ENCODE data around the gene GRIA4. TPM values are rescaled to one million over a fixed set of nuclear protein-coding genes. Genes with fewer than 3 reads are reported as not detected.

The GRIA4 gene
- total RNA-seq, 4 donors from 2014 or later = 0.08 to 1.0 (median 0.76) TPM

DNA sequence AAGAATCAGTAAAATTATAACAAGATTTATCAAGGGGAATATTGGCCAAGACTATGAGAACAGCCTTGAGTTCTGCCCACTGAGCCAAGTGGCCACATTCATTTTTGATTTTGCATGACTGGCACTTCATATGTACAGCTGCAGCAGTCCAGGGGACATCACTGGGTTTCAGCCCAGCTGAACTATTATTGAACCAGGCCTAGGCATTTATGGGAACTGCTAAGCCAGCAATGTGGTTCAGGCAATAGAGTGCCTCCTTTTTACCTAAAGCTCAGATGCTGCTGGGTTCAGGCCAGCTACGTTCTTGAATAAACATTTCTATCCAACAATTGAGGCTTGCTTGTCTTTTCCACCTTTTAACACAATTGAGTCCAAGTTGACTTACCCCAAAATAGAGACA is 215.3 kb downstream of the GRIA4 start:
- DNase-seq (ENCODE audit: low spot score in 2 of 2) = no peak
- TF ChIP-seq POLR2A (IDR thresholded peaks at IDR 0.05) = no peak
- TF ChIP-seq, protein P1, sequence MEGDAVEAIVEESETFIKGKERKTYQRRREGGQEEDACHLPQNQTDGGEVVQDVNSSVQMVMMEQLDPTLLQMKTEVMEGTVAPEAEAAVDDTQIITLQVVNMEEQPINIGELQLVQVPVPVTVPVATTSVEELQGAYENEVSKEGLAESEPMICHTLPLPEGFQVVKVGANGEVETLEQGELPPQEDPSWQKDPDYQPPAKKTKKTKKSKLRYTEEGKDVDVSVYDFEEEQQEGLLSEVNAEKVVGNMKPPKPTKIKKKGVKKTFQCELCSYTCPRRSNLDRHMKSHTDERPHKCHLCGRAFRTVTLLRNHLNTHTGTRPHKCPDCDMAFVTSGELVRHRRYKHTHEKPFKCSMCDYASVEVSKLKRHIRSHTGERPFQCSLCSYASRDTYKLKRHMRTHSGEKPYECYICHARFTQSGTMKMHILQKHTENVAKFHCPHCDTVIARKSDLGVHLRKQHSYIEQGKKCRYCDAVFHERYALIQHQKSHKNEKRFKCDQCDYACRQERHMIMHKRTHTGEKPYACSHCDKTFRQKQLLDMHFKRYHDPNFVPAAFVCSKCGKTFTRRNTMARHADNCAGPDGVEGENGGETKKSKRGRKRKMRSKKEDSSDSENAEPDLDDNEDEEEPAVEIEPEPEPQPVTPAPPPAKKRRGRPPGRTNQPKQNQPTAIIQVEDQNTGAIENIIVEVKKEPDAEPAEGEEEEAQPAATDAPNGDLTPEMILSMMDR (IDR thresholded peaks at IDR 0.05) = no peak
- no peak overlapping the region for H3K4me3 ChIP-seq (ENCODE audit: low read depth, poor library complexity, severe bottlenecking)
- intact Hi-C loops (cut with DNase I; ENCODE audit: low total_unique reads) = no loop called here
- 74 to 83% methylated on average over 1 of the region's 1 CpG for WGBS, 2 donors

DNA sequence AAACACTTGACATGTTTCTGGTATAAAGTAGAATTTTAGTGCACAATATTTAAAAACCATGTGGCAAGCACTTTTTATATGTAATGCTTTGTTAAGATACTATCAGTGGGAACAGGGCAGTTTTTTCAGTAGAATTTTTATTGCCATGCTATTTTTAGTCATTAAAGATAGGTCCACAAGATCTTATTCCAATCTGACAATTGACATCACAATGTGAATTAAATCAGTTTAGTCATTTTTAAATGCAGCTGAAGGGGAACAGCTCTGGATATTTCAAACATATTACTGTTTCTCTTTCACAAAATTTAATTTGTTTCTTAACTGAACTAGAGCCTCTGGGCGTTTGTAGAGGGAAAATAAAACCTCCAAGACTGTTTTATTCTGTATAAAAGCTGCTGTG is 218.0 kb downstream of the GRIA4 start:
- TF ChIP-seq POLR2A (IDR thresholded peaks at IDR 0.05) = no peak
- TF ChIP-seq, protein P1 (IDR thresholded peaks at IDR 0.05) = no peak
- 0 to 25% methylated on average over 1 of the region's 1 CpG for WGBS, 2 donors
- DNase-seq (ENCODE audit: low spot score in 2 of 2) = no peak
- intact Hi-C loops (cut with DNase I; ENCODE audit: low total_unique reads) = no loop called here
- no peak overlapping the region for H3K4me3 ChIP-seq (ENCODE audit: low read depth, poor library complexity, severe bottlenecking)

DNA sequence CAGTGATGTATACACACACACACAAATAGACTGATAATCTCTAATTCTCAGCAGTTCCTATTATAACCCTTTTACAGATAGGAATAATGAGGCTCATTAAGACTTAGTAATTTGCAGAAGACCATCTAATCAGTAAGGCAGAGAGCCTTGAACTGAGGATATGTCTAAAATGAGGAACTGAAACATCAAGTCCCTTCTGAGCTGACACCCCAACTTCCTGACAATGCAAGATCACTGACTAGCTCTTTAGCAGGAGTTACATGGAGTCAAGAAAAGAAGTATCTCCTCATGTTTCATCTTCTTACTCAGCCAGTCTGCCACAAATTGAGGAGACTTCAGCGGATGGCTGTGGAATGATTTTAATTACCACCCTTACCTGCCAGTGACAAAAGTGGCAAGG is 219.2 kb downstream of the GRIA4 start:
- 79 to 100% methylated on average over 1 of the region's 1 CpG for whole genome bisulfite sequencing, 2 donors

DNA sequence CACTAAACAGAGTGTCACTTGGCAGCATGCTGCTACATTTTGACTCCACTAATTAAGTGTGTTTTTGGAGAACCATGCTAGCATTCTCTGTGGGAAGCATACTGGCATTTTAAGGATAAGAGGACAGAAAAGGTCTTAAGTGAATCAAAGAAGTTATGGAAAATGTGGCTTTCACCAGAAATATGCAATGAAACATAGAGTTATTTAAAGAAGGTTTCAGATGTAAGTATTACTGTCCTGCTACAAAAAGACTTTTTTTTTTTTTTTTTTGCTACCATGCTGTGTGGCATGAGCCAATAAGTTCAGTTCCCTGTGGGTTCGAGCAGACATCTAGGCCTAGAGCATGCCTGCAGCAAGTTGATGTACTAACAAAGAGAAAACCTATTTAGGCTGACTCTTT is 224.6 kb downstream of the GRIA4 start:
- TF ChIP-seq POLR2A (IDR thresholded peaks at IDR 0.05) = no peak
- TF ChIP-seq, protein P1 (IDR thresholded peaks at IDR 0.05) = no peak
- intact Hi-C loops (cut with DNase I; ENCODE audit: low total_unique reads) = no loop called here
- DNase-seq (ENCODE audit: low spot score in 2 of 2) = no peak
- WGBS, 2 donors = 81 to 82% methylated on average over 1 of the region's 1 CpG
- no peak overlapping the region for H3K4me3 ChIP-seq (ENCODE audit: low read depth, poor library complexity, severe bottlenecking)

More for the DNA sequence above, 219.2 kb downstream of the GRIA4 start:
- no peak overlapping the region for H3K4me3 ChIP-seq (ENCODE audit: low read depth, poor library complexity, severe bottlenecking)
- no peak for TF ChIP-seq POLR2A (IDR thresholded peaks at IDR 0.05)
- TF ChIP-seq, protein P1 (IDR thresholded peaks at IDR 0.05) = no peak
- no peak for DNase-seq (ENCODE audit: low spot score in 2 of 2)
- intact Hi-C loops (cut with DNase I; ENCODE audit: low total_unique reads) = no loop called here

DNA sequence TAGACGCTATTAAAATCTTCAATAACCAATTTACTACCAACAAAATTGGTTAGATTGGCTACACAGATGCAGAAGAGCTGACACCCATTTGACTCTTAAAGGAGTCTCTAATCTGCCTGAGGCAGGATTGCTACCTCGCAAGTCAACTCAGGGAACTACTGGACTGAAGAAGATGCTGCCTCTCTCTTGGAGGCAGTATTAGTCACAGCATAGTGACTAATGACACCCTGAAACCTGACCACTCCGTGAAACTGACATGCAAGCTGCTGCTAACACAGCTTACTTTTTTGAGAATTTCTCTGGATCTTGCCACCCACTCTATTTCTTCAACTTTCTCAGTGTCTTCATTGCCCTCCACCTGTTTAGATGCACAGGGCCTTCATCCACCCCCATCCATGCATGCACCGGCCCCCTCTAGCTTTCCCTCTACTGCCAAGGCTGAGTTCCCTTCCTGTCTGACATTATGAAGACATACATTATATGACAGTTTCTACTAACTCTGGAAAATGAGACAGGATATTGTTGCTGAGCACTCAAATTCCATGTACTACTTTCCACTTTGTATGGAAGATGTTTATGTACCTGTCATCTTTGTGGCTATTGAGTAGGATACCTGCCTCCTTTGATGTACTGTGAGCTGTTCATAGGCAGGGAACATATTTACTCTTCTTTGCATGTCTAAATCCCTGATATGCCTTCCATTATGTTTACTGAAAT is 229.0 kb downstream of the GRIA4 start:
- no peak overlapping the region for H3K4me3 ChIP-seq (ENCODE audit: low read depth, poor library complexity, severe bottlenecking)
- no peak for TF ChIP-seq POLR2A (IDR thresholded peaks at IDR 0.05)
- TF ChIP-seq, protein P1 (IDR thresholded peaks at IDR 0.05) = no peak
- intact Hi-C loops (cut with DNase I; ENCODE audit: low total_unique reads) = no loop called here
- DNase-seq (ENCODE audit: low spot score in 2 of 2) = no peak
- WGBS, 2 donors = 78 to 80% methylated on average over 4 of the region's 4 CpGs

DNA sequence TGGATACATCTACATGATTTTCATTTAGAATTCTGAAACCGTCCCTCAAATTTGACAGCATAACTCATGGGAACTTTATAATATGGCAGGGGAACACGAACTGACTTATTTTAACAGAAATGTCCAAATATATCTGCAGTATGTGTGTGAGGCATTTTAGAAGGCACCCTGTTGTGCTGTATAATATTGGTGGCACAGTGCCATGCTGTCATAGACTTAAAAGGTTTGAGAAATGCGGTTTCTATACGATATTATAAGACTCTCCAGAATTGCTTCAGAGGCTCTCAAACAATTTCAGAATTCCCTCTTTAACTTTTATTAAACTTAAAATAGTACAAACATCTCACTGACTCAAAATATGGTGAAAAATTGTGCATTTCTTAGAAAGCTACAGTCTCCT is 230.5 kb downstream of the GRIA4 start:
- 70% methylated on average over 4 of the region's 4 CpGs for WGBS, 2 donors
- no peak for TF ChIP-seq POLR2A (IDR thresholded peaks at IDR 0.05)
- TF ChIP-seq, protein P1 (IDR thresholded peaks at IDR 0.05) = no peak
- no peak for DNase-seq (ENCODE audit: low spot score in 2 of 2)
- intact Hi-C loops (cut with DNase I; ENCODE audit: low total_unique reads) = no loop called here
- no peak overlapping the region for H3K4me3 ChIP-seq (ENCODE audit: low read depth, poor library complexity, severe bottlenecking)

Data from lower leg skin (tissue), 4 donors.